HCT116 (cell line): Measurements from ENCODE around the gene MKNK1. TPM values are rescaled to one million over a fixed set of nuclear protein-coding genes. Genes with fewer than 3 reads are reported as not detected.

Source experiments
- ATAC-seq: fragments of 200-7000 bp; cut with Tn5 transposase; 2 replicates; pipeline ENCODE4 v1.9.1; 2020; ENCODE audit warnings: mild to moderate bottlenecking, moderate library complexity
- BruUV-seq: library from RNA; stranded (reverse); fragments of 400-500 nt; replicated peaks from 2 replicates; lab custom pipeline; 2021; lab: Mats Ljungman, UMichigan
- CTCF ChIA-PET: fragments of 300-600 bp; sonication (Branson Sonifier 250); formaldehyde crosslinking; loops from one replicate; lab custom pipeline; 2021; ENCODE audit warnings: antibody characterized with exemption; lab: Charles Lee
- POLR2A ChIA-PET: fragments of 300-600, 350-600 bp; sonication (Branson Sonifier 250); formaldehyde crosslinking; loops from one replicate; lab custom pipeline; 2021; ENCODE audit warnings: antibody characterized with exemption; lab: Charles Lee
- RAD21 ChIA-PET, 2 experiments: fragments of 300-600 bp; sonication (Branson Sonifier 250); formaldehyde crosslinking; loops; one replicate each; lab custom pipeline; 2023; ENCODE audit warnings: low total read pairs in 2 of 2; ENCODE audit not compliant: uncharacterized antibody in 2 of 2, unreplicated experiment in 2 of 2, low non-redundant PET in 1 of 2; lab: Charles Lee
- DNase-seq: peaks from one replicate; pipeline ENCODE4 v3.0.0-alpha.2; 2010; ENCODE audit warnings: low read depth, low spot score
- H2AFZ ChIP-seq: fragments of 200-600 bp; shearing (Covaris generic), sonication (generic); 2 replicates; pipeline ENCODE4 v1.6.1; 2017; ENCODE audit warnings: low read depth, mixed run types, mixed read lengths, antibody characterized with exemption, low read length; ENCODE audit not compliant: poor library complexity, severe bottlenecking
- H3K27ac ChIP-seq: 2 replicates; pipeline ENCODE4 v1.5.1; 2012; ENCODE audit warnings: low read depth, low read length
- H3K27me3 ChIP-seq: fragments of 200-600 bp; sonication (generic); 2 replicates; pipeline ENCODE4 v1.6.1; 2016; ENCODE audit warnings: mixed run types, low read length, mixed read lengths; ENCODE audit not compliant: insufficient read depth
- H3K36me3 ChIP-seq, 2 experiments: fragments of 200-500 bp in 1 of 2; fragments of 200-600 bp in 1 of 2; sonication (Bioruptor generic) in 1 of 2; sonication (generic) in 1 of 2; 2 replicates each; pipeline versions ENCODE4 v1.5.1 to v1.6.1; 2014 to 2016; ENCODE audit warnings: low read length in 2 of 2, inconsistent platforms in 1 of 2, mixed read lengths in 1 of 2, mixed run types in 1 of 2; ENCODE audit not compliant: insufficient read depth in 2 of 2, control insufficient read depth in 1 of 2
- H3K4me1 ChIP-seq, 2 experiments: fragments of 200-600 bp in 1 of 2; sonication (generic) in 1 of 2; 2 replicates each; pipeline versions ENCODE4 v1.5.1 to v1.6.1; 2012 to 2017; ENCODE audit warnings: low read length in 2 of 2, inconsistent platforms in 1 of 2, mild to moderate bottlenecking in 1 of 2, mixed read lengths in 1 of 2, mixed run types in 1 of 2, moderate library complexity in 1 of 2; ENCODE audit not compliant: insufficient read depth in 2 of 2, control insufficient read depth in 1 of 2
- H3K4me2 ChIP-seq: fragments of 200-600 bp; sonication (generic); 2 replicates; pipeline ENCODE4 v1.6.1; 2017; ENCODE audit warnings: mixed run types, low read length, mixed read lengths
- H3K4me3 ChIP-seq, 2 experiments: fragments of 200-600 bp in 1 of 2; sonication (generic) in 1 of 2; replicated peaks in 1 of 2; 2 replicates each; pipeline ENCODE4 v1.5.1; 2011 to 2016; ENCODE audit warnings: low read length in 2 of 2, control low read depth in 1 of 2, low read depth in 1 of 2, mild to moderate bottlenecking in 1 of 2, mixed read lengths in 1 of 2, mixed run types in 1 of 2
- H3K79me2 ChIP-seq: fragments of 200-600 bp; sonication (generic); 2 replicates; pipeline ENCODE4 v1.6.1; 2017; ENCODE audit warnings: mild to moderate bottlenecking, mixed run types, low read length, moderate library complexity, mixed read lengths; ENCODE audit not compliant: insufficient read depth
- H3K9ac ChIP-seq: fragments of 200-600 bp; sonication (generic); 2 replicates; pipeline ENCODE4 v1.6.1; 2016; ENCODE audit warnings: low read length, mixed read lengths
- H3K9me2 ChIP-seq: fragments of 200-600 bp; sonication (generic), shearing (Covaris generic); 2 replicates; pipeline ENCODE4 v1.6.1; 2017; ENCODE audit warnings: mixed run types, mild to moderate bottlenecking, moderate library complexity; ENCODE audit not compliant: insufficient read depth
- H3K9me3 ChIP-seq, 2 experiments: fragments of 200-500 bp in 1 of 2; fragments of 200-600 bp in 1 of 2; sonication (Bioruptor generic) in 1 of 2; sonication (generic) in 1 of 2; 2 replicates each; pipeline ENCODE4 v1.6.1; 2014 to 2017; ENCODE audit warnings: low read length in 2 of 2, mixed read lengths in 2 of 2, inconsistent platforms in 1 of 2, low read depth in 1 of 2, mild to moderate bottlenecking in 1 of 2, mixed run types in 1 of 2, moderate library complexity in 1 of 2; ENCODE audit not compliant: control insufficient read depth in 1 of 2, insufficient read depth in 1 of 2
- H4K20me1 ChIP-seq: fragments of 200-600 bp; sonication (generic), shearing (Covaris generic); 2 replicates; pipeline ENCODE4 v1.6.1; 2017; ENCODE audit warnings: mixed run types, mild to moderate bottlenecking, moderate library complexity; ENCODE audit not compliant: insufficient read depth
- RAD21 ChIP-seq: IDR thresholded peaks from 2 replicates; pipeline ENCODE4 v1.6.1; 2012; ENCODE audit warnings: low read depth, mild to moderate bottlenecking
- SIN3A ChIP-seq: IDR thresholded peaks from 2 replicates; pipeline ENCODE4 v1.6.1; 2012; ENCODE audit warnings: low read depth
- intact Hi-C: fragments of 100-400 bp; cut with micrococcal nuclease; formaldehyde crosslinking; loops from 2 replicates; pipeline ENCODE4 v1.10.0; 2022
- total RNA-seq: library from RNA; stranded (reverse); gene quantifications from one replicate; pipeline ENCODE4 v1.2.1, GENCODE V29; 2021; ENCODE audit not compliant: unreplicated experiment
- TF ChIP-seq, protein P1 (sequence below), 3 experiments: fragments of 200-600 bp in 1 of 3; sonication (generic) in 1 of 3; IDR thresholded peaks in 2 of 3; conservative IDR thresholded peaks in 1 of 3; 2 replicates each; pipeline ENCODE4 v1.5.1; 2012 to 2017; ENCODE audit warnings: low read depth in 2 of 3, low read length in 2 of 3, antibody characterized with exemption in 1 of 3, borderline replicate concordance in 1 of 3, control low read depth in 1 of 3, mild to moderate bottlenecking in 1 of 3, mixed read lengths in 1 of 3, mixed run types in 1 of 3, moderate library complexity in 1 of 3; ENCODE audit not compliant: insufficient read depth in 1 of 3

Gene MKNK1
- total RNA-seq, 1 experiment from 2014 or later: 30.9 TPM

DNA sequence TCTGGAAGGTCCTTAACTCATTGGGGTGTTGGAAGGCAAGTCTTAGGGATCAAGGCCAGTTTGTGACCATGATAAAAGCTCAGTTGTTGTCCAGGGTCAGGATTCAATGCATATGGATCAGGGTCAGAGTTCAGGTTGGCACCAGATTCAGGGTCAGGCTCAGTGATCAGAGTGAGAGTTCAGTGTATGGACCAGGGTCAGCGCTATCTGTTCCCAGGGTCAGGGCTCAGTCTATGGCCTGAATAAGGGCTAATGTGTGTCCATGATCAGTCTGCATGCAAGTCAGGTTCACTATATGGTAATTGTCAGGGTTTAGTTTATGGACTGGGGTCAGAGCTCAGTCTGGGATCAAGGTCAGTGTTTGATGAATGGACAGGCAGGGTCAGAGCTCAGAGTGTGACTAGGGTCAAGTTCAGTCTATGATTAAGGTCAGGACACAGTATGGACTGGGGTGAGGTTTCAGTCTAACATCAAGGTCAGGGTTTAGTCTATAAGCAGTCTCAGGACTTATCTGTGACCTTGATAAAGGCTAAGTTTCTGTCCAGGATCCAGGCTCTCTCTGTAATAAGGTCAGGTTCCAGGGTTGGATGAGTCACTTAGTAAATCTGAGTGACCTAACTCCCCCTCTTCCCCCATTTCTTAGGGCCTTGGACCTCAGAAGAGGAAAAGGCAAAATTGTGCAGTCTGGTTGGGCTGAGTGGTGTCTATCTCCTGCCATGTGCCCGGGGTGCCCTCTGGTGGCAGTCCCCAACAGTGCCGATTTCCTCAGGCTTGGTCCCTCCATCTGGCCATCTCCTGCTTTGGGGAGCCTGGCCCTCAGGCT, 76.4 kb downstream of the MKNK1 start:
- H3K79me2 ChIP-seq: no peaks in the 10 kb centered on the region

More for the DNA sequence above, 76.4 kb downstream of the MKNK1 start:
- intact Hi-C loops: loop anchor here (1.0 kb wide), 4 partner anchors 50 to 121 kb away; no protein-coding TSS in a partner anchor
- ChIA-PET POLR2A (interaction anchor here (1.2 kb wide), 1 partner anchor 85 kb away, joined by 3 read pairs; no protein-coding TSS in a partner anchor), CTCF (interaction anchor here (1.0 to 5.5 kb wide), 7 partner anchors 8 to 85 kb away, joined by 3 to 67 read pairs (median 9); no protein-coding TSS in a partner anchor), RAD21 (interaction anchor here (1.0 to 1.7 kb wide), 5 partner anchors 40 to 85 kb away, joined by 3 to 4 read pairs (median 3); no protein-coding TSS in a partner anchor)
- no peaks in the 10 kb centered on the region for H3K9me3 ChIP-seq
- H2AFZ ChIP-seq: no peak overlapping the region
- no peaks in the 10 kb centered on the region for H3K27me3 ChIP-seq
- BruUV-seq: no TSS peak
- H3K9me2 ChIP-seq: no peaks in the 10 kb centered on the region
- H4K20me1 ChIP-seq: no peaks in the 10 kb centered on the region
- peak; percentile 100 for TF ChIP-seq RAD21
- TF ChIP-seq, protein P1, sequence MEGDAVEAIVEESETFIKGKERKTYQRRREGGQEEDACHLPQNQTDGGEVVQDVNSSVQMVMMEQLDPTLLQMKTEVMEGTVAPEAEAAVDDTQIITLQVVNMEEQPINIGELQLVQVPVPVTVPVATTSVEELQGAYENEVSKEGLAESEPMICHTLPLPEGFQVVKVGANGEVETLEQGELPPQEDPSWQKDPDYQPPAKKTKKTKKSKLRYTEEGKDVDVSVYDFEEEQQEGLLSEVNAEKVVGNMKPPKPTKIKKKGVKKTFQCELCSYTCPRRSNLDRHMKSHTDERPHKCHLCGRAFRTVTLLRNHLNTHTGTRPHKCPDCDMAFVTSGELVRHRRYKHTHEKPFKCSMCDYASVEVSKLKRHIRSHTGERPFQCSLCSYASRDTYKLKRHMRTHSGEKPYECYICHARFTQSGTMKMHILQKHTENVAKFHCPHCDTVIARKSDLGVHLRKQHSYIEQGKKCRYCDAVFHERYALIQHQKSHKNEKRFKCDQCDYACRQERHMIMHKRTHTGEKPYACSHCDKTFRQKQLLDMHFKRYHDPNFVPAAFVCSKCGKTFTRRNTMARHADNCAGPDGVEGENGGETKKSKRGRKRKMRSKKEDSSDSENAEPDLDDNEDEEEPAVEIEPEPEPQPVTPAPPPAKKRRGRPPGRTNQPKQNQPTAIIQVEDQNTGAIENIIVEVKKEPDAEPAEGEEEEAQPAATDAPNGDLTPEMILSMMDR (IDR thresholded peaks at IDR 0.05 in 2 of 3, conservative IDR thresholded peaks at IDR 0.05 in 1 of 3; ENCODE audit: borderline replicate concordance in 1 of 3, insufficient read depth in 1 of 3, low read depth in 2 of 3, low read length in 2 of 3): peak; percentile 90 to 98 (median 93)
- TF ChIP-seq SIN3A: no peak
- no peak overlapping the region for H3K27ac ChIP-seq
- no peak overlapping the region for H3K4me3 ChIP-seq
- no peak overlapping the region for H3K4me2 ChIP-seq
- H3K9ac ChIP-seq: no peak overlapping the region
- peak; percentile 92 for ATAC-seq
- H3K4me1 ChIP-seq: peaks cover 3 to 11% of the 10 kb centered on the region in 2 experiments; a peak in 3 of 4 replicates
- DNase-seq: peak; percentile 54
- H3K36me3 ChIP-seq: no peaks in the 10 kb centered on the region
